GM21528 (cell line): ENCODE data around the gene ASB18.
"Not testable (repeated sequence)": the region's sequence is repeated elsewhere in the genome, so short reads cannot be mapped to it uniquely, and the experiment has no call there.

Experiments used
- ATAC-seq: cut with Tn5 transposase; IDR thresholded peaks from one replicate; pipeline ENCODE4 v1.9.1; 2021; ENCODE audit warnings: mild to moderate bottlenecking, moderate library complexity; ENCODE audit not compliant: unreplicated experiment, low FRiP score

Gene ASB18

GRCh38 chr2:236286873-236287545, 22.8 kb upstream of the ASB18 start:
- ATAC-seq = no peak

GRCh38 chr2:236284208-236284607, 20.0 kb upstream of the ASB18 start:
- ATAC-seq = no peak

GRCh38 chr2:236282406-236282805, 18.2 kb upstream of the ASB18 start:
- no peak for ATAC-seq

- no peak for ATAC-seq
Measured at GRCh38 chr2:236281423-236281822, 17.2 kb upstream of the ASB18 start.

GRCh38 chr2:236273126-236273525, 8.9 kb upstream of the ASB18 start:
- ATAC-seq = no peak

- no peak for ATAC-seq
Measured at GRCh38 chr2:236271851-236272250, 7.6 kb upstream of the ASB18 start.

GRCh38 chr2:236269876-236270275, 5.7 kb upstream of the ASB18 start:
- ATAC-seq = not testable (repeated sequence)

- ATAC-seq = no peak
Measured at GRCh38 chr2:236265675-236266074, 1.5 kb upstream of the ASB18 start.

GRCh38 chr2:236262238-236262637, 2.0 kb downstream of the ASB18 start:
- no peak for ATAC-seq

GRCh38 chr2:236261452-236261851, 2.8 kb downstream of the ASB18 start:
- no peak for ATAC-seq

- no peak for ATAC-seq
Measured at GRCh38 chr2:236259371-236259770, 4.8 kb downstream of the ASB18 start.

GRCh38 chr2:236257575-236257974, 6.6 kb downstream of the ASB18 start:
- no peak for ATAC-seq

GRCh38 chr2:236257136-236257535, 7.1 kb downstream of the ASB18 start:
- no peak for ATAC-seq

GRCh38 chr2:236256366-236256985, 7.7 kb downstream of the ASB18 start:
- no peak for ATAC-seq

GRCh38 chr2:236254674-236255073, 9.5 kb downstream of the ASB18 start:
- no peak for ATAC-seq

- ATAC-seq = no peak
Measured at GRCh38 chr2:236254001-236254400, 10.2 kb downstream of the ASB18 start.

GRCh38 chr2:236252602-236253001, 11.6 kb downstream of the ASB18 start:
- no peak for ATAC-seq

GRCh38 chr2:236250909-236251579, 13.2 kb downstream of the ASB18 start:
- no peak for ATAC-seq

- no peak for ATAC-seq
Measured at GRCh38 chr2:236250286-236250685, 13.9 kb downstream of the ASB18 start.

- ATAC-seq = no peak
Measured at GRCh38 chr2:236249066-236249465, 15.1 kb downstream of the ASB18 start.

GRCh38 chr2:236246711-236247246, 17.4 kb downstream of the ASB18 start:
- ATAC-seq = no peak

GRCh38 chr2:236244256-236244655, 19.9 kb downstream of the ASB18 start:
- ATAC-seq = no peak
